H1 (cell line): ENCODE measurements around the gene SEC63. TPM values are rescaled to one million over a fixed set of nuclear protein-coding genes. Genes with fewer than 3 reads are reported as not detected.
A peak's percentile ranks its signal among the peaks of the same experiment; 100 is the strongest.

Experiments used
- CTCF ChIA-PET: fragments of 300-600 bp; sonication (Branson Sonifier 250); formaldehyde crosslinking; loops from one replicate; lab custom pipeline; 2021; ENCODE audit not compliant: partially characterized antibody; lab: Charles Lee
- POLR2A ChIA-PET: fragments of 300-600 bp; sonication (Branson Sonifier 250); formaldehyde crosslinking; loops from one replicate; lab custom pipeline; 2021; ENCODE audit warnings: inconsistent platforms; ENCODE audit not compliant: partially characterized antibody; lab: Charles Lee
- DNase-seq, 2 experiments: peaks; one replicate each; pipeline versions ENCODE4 v3.0.0 to v3.0.0-alpha.2; 2010 to 2022; ENCODE audit warnings: low spot score in 2 of 2, low read depth in 1 of 2, mixed read lengths in 1 of 2
- FAIRE-seq: peaks from 2 replicates; lab custom pipeline; 2011; peaks lifted over from hg19 to GRCh38; lab: Jason Lieb, UNC
- H2AFZ ChIP-seq: 2 replicates; pipeline ENCODE4 v1.8.1; 2012; ENCODE audit warnings: low read length, inconsistent platforms
- H2AK5ac ChIP-seq: 2 replicates; pipeline ENCODE4 v1.6.1; 2013; ENCODE audit warnings: low read depth, low read length
- H2BK120ac ChIP-seq: replicated peaks from 2 replicates; pipeline ENCODE3; 2013; ENCODE audit warnings: low read depth, low read length, inconsistent platforms
- H2BK12ac ChIP-seq: 2 replicates; pipeline ENCODE4 v1.6.1; 2013; ENCODE audit warnings: low read depth, low read length
- H2BK15ac ChIP-seq: 2 replicates; pipeline ENCODE4 v1.6.1; 2013; ENCODE audit warnings: low read length
- H2BK20ac ChIP-seq: 2 replicates; pipeline ENCODE4 v1.6.1; 2013; ENCODE audit warnings: low read length
- H2BK5ac ChIP-seq: 2 replicates; pipeline ENCODE4 v1.6.1; 2013; ENCODE audit warnings: low read depth, low read length
- H3K14ac ChIP-seq: 2 replicates; pipeline ENCODE4 v1.6.1; 2013; ENCODE audit warnings: inconsistent platforms; ENCODE audit not compliant: insufficient read length
- H3K18ac ChIP-seq: 2 replicates; pipeline ENCODE4 v1.6.1; 2013; ENCODE audit warnings: low read length; ENCODE audit errors: extremely low read depth
- H3K23ac ChIP-seq: 2 replicates; pipeline ENCODE4 v1.6.1; 2013; ENCODE audit warnings: inconsistent platforms; ENCODE audit not compliant: insufficient read length
- H3K23me2 ChIP-seq: 2 replicates; pipeline ENCODE4 v1.6.1; 2013; ENCODE audit warnings: low read depth, low read length
- H3K27ac ChIP-seq: 2 replicates; pipeline ENCODE4 v1.6.1; 2011; ENCODE audit warnings: low read depth, low read length, inconsistent platforms
- H3K27me3 ChIP-seq, 4 experiments: replicated peaks in 1 of 4; 1 replicate in 1 of 4; 2 replicates in 3 of 4; pipeline versions ENCODE4 v1.6.1 to v1.8.1; 2011 to 2013; ENCODE audit warnings: low read length in 3 of 4, mild to moderate bottlenecking in 3 of 4, inconsistent platforms in 2 of 4, mixed read lengths in 2 of 4, moderate library complexity in 1 of 4; ENCODE audit not compliant: control insufficient read depth in 3 of 4, insufficient read depth in 3 of 4; ENCODE audit errors: extremely low read depth in 1 of 4
- H3K36me3 ChIP-seq, 4 experiments: 2 replicates each; pipeline versions ENCODE4 v1.6.1 to v1.8.1; 2011 to 2013; ENCODE audit warnings: mild to moderate bottlenecking in 4 of 4, low read length in 3 of 4, moderate library complexity in 2 of 4, control low read depth in 1 of 4, inconsistent platforms in 1 of 4; ENCODE audit not compliant: insufficient read depth in 4 of 4, control insufficient read depth in 2 of 4
- H3K4ac ChIP-seq: replicated peaks from 2 replicates; pipeline ENCODE3; 2013; ENCODE audit warnings: low read length, low read depth, mixed read lengths, inconsistent platforms; ENCODE audit not compliant: insufficient read length
- H3K4me1 ChIP-seq, 4 experiments: replicated peaks in 1 of 4; 1 replicate in 1 of 4; 2 replicates in 3 of 4; pipeline versions ENCODE4 v1.6.1 to v1.8.1; 2011 to 2013; ENCODE audit warnings: low read length in 3 of 4, inconsistent platforms in 2 of 4, mixed read lengths in 1 of 4; ENCODE audit not compliant: insufficient read depth in 4 of 4, control insufficient read depth in 3 of 4
- H3K4me2 ChIP-seq, 2 experiments: 2 replicates each; pipeline versions ENCODE4 v1.6.1 to v1.8.1; 2011 to 2013; ENCODE audit warnings: low read depth in 2 of 2, low read length in 2 of 2, control low read depth in 1 of 2, inconsistent platforms in 1 of 2, mild to moderate bottlenecking in 1 of 2; ENCODE audit not compliant: insufficient read depth in 1 of 2
- H3K4me3 ChIP-seq, 4 experiments: fragments of 200-600, 300-600 bp in 1 of 4; sonication (generic), shearing (Covaris generic), sonication (Bioruptor Twin) in 1 of 4; 2 replicates each; pipeline versions ENCODE4 v1.5.1 to v1.8.1; 2011 to 2016; ENCODE audit warnings: low read length in 4 of 4, low read depth in 3 of 4, control low read depth in 2 of 4, inconsistent platforms in 2 of 4, mild to moderate bottlenecking in 2 of 4, mixed read lengths in 1 of 4, moderate library complexity in 1 of 4; ENCODE audit not compliant: insufficient read depth in 2 of 4; ENCODE audit errors: extremely low read depth in 1 of 4
- H3K56ac ChIP-seq: replicated peaks from 2 replicates; pipeline ENCODE3; 2013; ENCODE audit warnings: low read depth, mild to moderate bottlenecking, mixed read lengths, low read length, inconsistent platforms; ENCODE audit not compliant: insufficient read length
- H3K79me1 ChIP-seq: 2 replicates; pipeline ENCODE4 v1.6.1; 2013; ENCODE audit warnings: low read depth, low read length, control low read depth
- H3K79me2 ChIP-seq, 2 experiments: 2 replicates each; pipeline versions ENCODE4 v1.6.1 to v1.8.1; 2012 to 2013; ENCODE audit warnings: low read length in 2 of 2, mild to moderate bottlenecking in 2 of 2, inconsistent platforms in 1 of 2; ENCODE audit not compliant: insufficient read depth in 2 of 2, control insufficient read depth in 1 of 2
- H3K9ac ChIP-seq, 4 experiments: replicated peaks in 1 of 4; 1 replicate in 1 of 4; 2 replicates in 3 of 4; pipeline versions ENCODE4 v1.6.1 to v1.8.1; 2011 to 2013; ENCODE audit warnings: low read depth in 3 of 4, low read length in 3 of 4, control low read depth in 2 of 4, mild to moderate bottlenecking in 2 of 4, moderate library complexity in 2 of 4, inconsistent platforms in 1 of 4; ENCODE audit errors: extremely low read depth in 1 of 4
- H3K9me3 ChIP-seq, 2 experiments: 2 replicates each; pipeline versions ENCODE4 v1.6.1 to v1.8.1; 2012 to 2013; ENCODE audit warnings: mild to moderate bottlenecking in 2 of 2, moderate library complexity in 2 of 2, control low read depth in 1 of 2, inconsistent platforms in 1 of 2, low read depth in 1 of 2, low read length in 1 of 2, mixed read lengths in 1 of 2; ENCODE audit not compliant: insufficient read depth in 2 of 2
- H4K20me1 ChIP-seq, 2 experiments: replicated peaks in 1 of 2; 2 replicates each; pipeline versions ENCODE3 to v1.8.1; 2011 to 2013; ENCODE audit warnings: inconsistent platforms in 2 of 2, low read length in 2 of 2, mild to moderate bottlenecking in 1 of 2; ENCODE audit not compliant: insufficient read depth in 2 of 2, control insufficient read depth in 1 of 2
- H4K5ac ChIP-seq: 2 replicates; pipeline ENCODE4 v1.6.1; 2013; ENCODE audit warnings: low read length, low read depth, mixed read lengths, inconsistent platforms; ENCODE audit not compliant: insufficient read length
- H4K8ac ChIP-seq: 2 replicates; pipeline ENCODE4 v1.8.0; 2013; ENCODE audit warnings: mild to moderate bottlenecking, moderate library complexity, low read length, inconsistent platforms; ENCODE audit not compliant: insufficient read depth; ENCODE audit errors: extremely low read depth
- H4K91ac ChIP-seq: replicated peaks from 2 replicates; pipeline ENCODE3; 2013; ENCODE audit warnings: low read length, mixed read lengths, inconsistent platforms; ENCODE audit not compliant: insufficient read length
- ASH2L ChIP-seq: fragments of 200-600, 300-600 bp; sonication (generic); IDR thresholded peaks from one replicate; pipeline ENCODE4 v1.7.1; 2017; ENCODE audit warnings: low read length
- RAD21 ChIP-seq, 2 experiments: IDR thresholded peaks in 1 of 2; conservative IDR thresholded peaks in 1 of 2; 2 replicates each; pipeline ENCODE4 v1.6.1; 2011; ENCODE audit warnings: low read depth in 2 of 2, low read length in 2 of 2, improper control_type of control experiment in 1 of 2, inconsistent platforms in 1 of 2, mild to moderate bottlenecking in 1 of 2, moderate library complexity in 1 of 2
- WGBS, 2 experiments: shearing (Covaris generic) in 1 of 2; methylation state at CpG; one replicate each; pipeline versions ENCODE4 v1.1.6 to v1.1.7; 2013 to 2015; ENCODE audit warnings: low lambda C conversion rate in 2 of 2, mixed read lengths in 2 of 2, inconsistent platforms in 1 of 2, low coverage in 1 of 2, missing lambda C conversion rate in 1 of 2; ENCODE audit not compliant: insufficient replicate concordance in 2 of 2, insufficient coverage in 1 of 2, insufficient read length in 1 of 2; ENCODE audit errors: extremely low coverage in 1 of 2, missing lambda C conversion rate in 1 of 2; 5-methylcytosine and 5-hydroxymethylcytosine counted together
- polyA plus RNA-seq, 7 experiments: library from polyadenylated mRNA; depleted of rRNA in 3 of 7; stranded (reverse) in 5 of 7; unstranded in 2 of 7; fragments of >200 nt in 5 of 7; fragments of 200-250 nt in 2 of 7; gene quantifications; 1 replicate in 5 of 7; 2 replicates in 1 of 7; 4 replicates in 1 of 7; pipeline versions ENCODE4 v1.2.1 to v1.2.3, GENCODE V29; 2011 to 2013; ENCODE audit warnings: missing spikeins in 2 of 7, mixed read lengths in 2 of 7
- total RNA-seq: library from RNA; stranded (reverse); fragmentation: NEBNext Ultra II Directional; extraction: Animal tissue kit (Norgen Biotek cat#: 25700); gene quantifications from 2 replicates; pipeline ENCODE4 v1.2.1, GENCODE V29; 2021
- TF ChIP-seq, protein P1 (sequence below), 3 experiments: IDR thresholded peaks; 1 replicate in 2 of 3; 2 replicates in 1 of 3; pipeline versions ENCODE4 v1.5.1 to v1.6.1; 2011; ENCODE audit warnings: low read length in 3 of 3, mild to moderate bottlenecking in 3 of 3, inconsistent platforms in 2 of 3, low read depth in 1 of 3, moderate library complexity in 1 of 3; ENCODE audit not compliant: insufficient read depth in 1 of 3; ENCODE audit errors: control extremely low read depth in 1 of 3

SEC63 gene
- total and polyA plus RNA-seq, 2 of the 8 experiments (the other 6 are each of a cell fraction or from before 2014, with no cell fraction given): 17.3 to 121 TPM

DNA sequence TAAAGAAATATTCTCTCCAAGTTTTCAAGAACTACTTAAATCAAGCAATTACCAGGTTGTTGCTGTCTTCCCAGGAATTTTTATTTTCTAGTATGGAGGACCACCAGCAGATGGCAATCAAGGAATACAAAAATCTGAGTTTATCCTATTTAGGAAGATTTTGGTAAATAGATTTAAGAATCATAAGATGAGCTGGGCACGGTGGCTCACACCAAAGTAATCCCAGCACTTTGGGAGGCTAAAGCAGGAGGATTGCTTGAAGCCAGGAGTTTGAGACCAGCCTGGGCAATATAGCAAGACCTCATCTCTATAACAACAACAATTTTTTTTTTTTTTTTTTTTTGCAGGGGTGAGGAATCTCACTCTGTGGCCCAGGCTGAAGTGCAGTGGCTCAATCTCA, 19.3 kb upstream of the SEC63 start:
- Histone ChIP-seq H2BK120ac (no peak overlapping the region), H3K79me2 (no peaks in the 10 kb centered on the region), H2BK5ac (no peak overlapping the region), H3K79me1 (no peaks in the 10 kb centered on the region)
- TF ChIP-seq, protein P1, sequence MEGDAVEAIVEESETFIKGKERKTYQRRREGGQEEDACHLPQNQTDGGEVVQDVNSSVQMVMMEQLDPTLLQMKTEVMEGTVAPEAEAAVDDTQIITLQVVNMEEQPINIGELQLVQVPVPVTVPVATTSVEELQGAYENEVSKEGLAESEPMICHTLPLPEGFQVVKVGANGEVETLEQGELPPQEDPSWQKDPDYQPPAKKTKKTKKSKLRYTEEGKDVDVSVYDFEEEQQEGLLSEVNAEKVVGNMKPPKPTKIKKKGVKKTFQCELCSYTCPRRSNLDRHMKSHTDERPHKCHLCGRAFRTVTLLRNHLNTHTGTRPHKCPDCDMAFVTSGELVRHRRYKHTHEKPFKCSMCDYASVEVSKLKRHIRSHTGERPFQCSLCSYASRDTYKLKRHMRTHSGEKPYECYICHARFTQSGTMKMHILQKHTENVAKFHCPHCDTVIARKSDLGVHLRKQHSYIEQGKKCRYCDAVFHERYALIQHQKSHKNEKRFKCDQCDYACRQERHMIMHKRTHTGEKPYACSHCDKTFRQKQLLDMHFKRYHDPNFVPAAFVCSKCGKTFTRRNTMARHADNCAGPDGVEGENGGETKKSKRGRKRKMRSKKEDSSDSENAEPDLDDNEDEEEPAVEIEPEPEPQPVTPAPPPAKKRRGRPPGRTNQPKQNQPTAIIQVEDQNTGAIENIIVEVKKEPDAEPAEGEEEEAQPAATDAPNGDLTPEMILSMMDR (IDR thresholded peaks at IDR 0.05; ENCODE audit: control extremely low read depth in 1 of 3, insufficient read depth in 1 of 3, low read depth in 1 of 3, low read length in 3 of 3): peak in 2 of 3 experiments; percentile 30 to 40; a peak in 2 of 4 replicates
- no peak for TF ChIP-seq ASH2L
- peak; percentile 62 to 64 for TF ChIP-seq RAD21 (IDR thresholded peaks at IDR 0.05 in 1 of 2, conservative IDR thresholded peaks at IDR 0.05 in 1 of 2; ENCODE audit: low read depth in 2 of 2, low read length in 2 of 2)
- TF ChIP-seq, all 59 proteins: peak for 2
- no peak overlapping the region for H4K5ac ChIP-seq
- CTCF ChIA-PET: interaction anchor here (0.6 to 1.2 kb wide), 7 partner anchors 11 to 1645 kb away, joined by 3 to 15 read pairs (median 4); no protein-coding TSS in a partner anchor
- H3K4me1 ChIP-seq: peaks cover 0 to 3% (median under 1%) of the 10 kb centered on the region in 4 experiments; a peak in 2 of 7 replicates
- H3K4me3 ChIP-seq: no peak overlapping the region
- no peak overlapping the region for H4K91ac ChIP-seq
- H3K27me3 ChIP-seq: no peaks in the 10 kb centered on the region
- FAIRE-seq (no peak), DNase-seq (no peak)
- H2BK15ac ChIP-seq: no peak overlapping the region
- no peak overlapping the region for H3K14ac ChIP-seq
- POLR2A ChIA-PET: no interaction called here
- no peak overlapping the region for H2AFZ ChIP-seq
- no peak overlapping the region for H4K8ac ChIP-seq
- no peak overlapping the region for H3K9ac ChIP-seq
- no peak overlapping the region for H2BK12ac ChIP-seq
- H3K23me2 ChIP-seq: no peaks in the 10 kb centered on the region; the same call in 1 of the 2 replicates
- H3K4ac ChIP-seq: no peak overlapping the region
- H4K20me1 ChIP-seq: no peaks in the 10 kb centered on the region
- H3K18ac ChIP-seq: no peak overlapping the region
- H2BK20ac ChIP-seq: no peak overlapping the region
- WGBS, 2 experiments: 92% methylated on average over 1 of the region's 1 CpG; no CpG with 5 or more reads in 1 of the 2 experiments
- no peaks in the 10 kb centered on the region for H3K36me3 ChIP-seq
- H3K9me3 ChIP-seq: no peaks in the 10 kb centered on the region
- no peak overlapping the region for H3K27ac ChIP-seq
- no peak overlapping the region for H3K4me2 ChIP-seq
- no peak overlapping the region for H3K23ac ChIP-seq
- no peak overlapping the region for H2AK5ac ChIP-seq
- no peak overlapping the region for H3K56ac ChIP-seq
